Calu3 (cell line): ENCODE results near the gene ATP6V1G3. TPM values are rescaled to one million over a fixed set of nuclear protein-coding genes. Genes with fewer than 3 reads are reported as not detected.

Experiments
- BruUV-seq: library from RNA; stranded (reverse); fragments of 400-500 nt; replicated peaks from 2 replicates; lab custom pipeline; 2021; lab: Mats Ljungman, UMichigan
- CTCF ChIA-PET: fragments of 300-600 bp; sonication (Branson Sonifier 250); formaldehyde crosslinking; loops from one replicate; lab custom pipeline; 2022; ENCODE audit warnings: antibody characterized with exemption; lab: Charles Lee
- DNase-seq: peaks from one replicate; pipeline ENCODE4 v3.0.0; 2022
- H3K27ac Mint-ChIP-seq: one replicate; pipeline ENCODE4 v1.8.0; 2022; ENCODE audit warnings: mixed read lengths; ENCODE audit not compliant: unreplicated experiment
- H3K27me3 Mint-ChIP-seq: one replicate; pipeline ENCODE4 v1.8.0; 2022; ENCODE audit warnings: mixed read lengths; ENCODE audit not compliant: unreplicated experiment
- H3K36me3 Mint-ChIP-seq: one replicate; pipeline ENCODE4 v1.8.0; 2022; ENCODE audit warnings: mild to moderate bottlenecking, moderate library complexity, mixed read lengths; ENCODE audit not compliant: insufficient read depth, unreplicated experiment
- H3K4me1 Mint-ChIP-seq: one replicate; pipeline ENCODE4 v1.8.0; 2022; ENCODE audit warnings: mild to moderate bottlenecking, low read depth, mixed read lengths; ENCODE audit not compliant: unreplicated experiment
- H3K4me3 Mint-ChIP-seq: one replicate; pipeline ENCODE4 v1.8.0; 2022; ENCODE audit warnings: mild to moderate bottlenecking, low read depth, moderate library complexity, mixed read lengths; ENCODE audit not compliant: unreplicated experiment
- H3K9me3 Mint-ChIP-seq: one replicate; pipeline ENCODE4 v1.8.0; 2022; ENCODE audit warnings: low read depth, mixed read lengths; ENCODE audit not compliant: unreplicated experiment
- intact Hi-C: fragments of 100-400 bp; cut with micrococcal nuclease; formaldehyde crosslinking; loops from one replicate; pipeline ENCODE4 v1.10.0; 2022; ENCODE audit not compliant: unreplicated experiment
- total RNA-seq: library from RNA; stranded (reverse); gene quantifications from 2 replicates; pipeline ENCODE4 v1.2.3, GENCODE V29; 2022
- TF ChIP-seq, protein P1 (sequence below): fragments of 200-600 bp; IDR thresholded peaks from one replicate; pipeline ENCODE4 v1.8.0; 2022; ENCODE audit warnings: antibody characterized with exemption; ENCODE audit not compliant: unreplicated experiment

ATP6V1G3 gene
- total RNA-seq, 1 experiment from 2014 or later: not detected

DNA sequence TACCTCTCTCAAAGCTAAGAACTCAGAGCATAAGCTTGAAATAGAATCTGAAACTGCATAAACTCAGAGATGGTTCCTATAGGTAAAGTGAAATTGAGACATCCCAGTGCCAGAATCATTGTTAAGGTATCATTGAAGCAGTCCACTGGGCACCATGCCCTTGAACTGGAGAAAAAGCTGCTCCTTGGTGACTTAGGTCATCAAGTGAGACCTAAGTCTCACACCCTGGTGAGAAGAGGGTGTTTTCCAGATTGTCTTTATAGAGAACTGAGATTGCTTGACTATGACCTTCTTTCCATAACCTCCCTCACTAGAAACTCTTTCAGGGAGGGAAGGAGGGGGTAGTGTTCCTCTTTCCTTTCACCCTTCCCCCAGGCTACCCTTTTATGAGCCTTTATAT lies 9.4 kb upstream of the ATP6V1G3 start:
- BruUV-seq: no TSS peak
- Mint-ChIP-seq H3K36me3 (no peaks in the 10 kb centered on the region), H3K27me3 (no peaks in the 10 kb centered on the region), H3K4me3 (no peak overlapping the region), H3K9me3 (peaks cover 3% of the 10 kb centered on the region), H3K4me1 (no peaks in the 10 kb centered on the region), H3K27ac (no peak overlapping the region)
- intact Hi-C loops: no loop called here
- no peak for DNase-seq
- TF ChIP-seq, protein P1, sequence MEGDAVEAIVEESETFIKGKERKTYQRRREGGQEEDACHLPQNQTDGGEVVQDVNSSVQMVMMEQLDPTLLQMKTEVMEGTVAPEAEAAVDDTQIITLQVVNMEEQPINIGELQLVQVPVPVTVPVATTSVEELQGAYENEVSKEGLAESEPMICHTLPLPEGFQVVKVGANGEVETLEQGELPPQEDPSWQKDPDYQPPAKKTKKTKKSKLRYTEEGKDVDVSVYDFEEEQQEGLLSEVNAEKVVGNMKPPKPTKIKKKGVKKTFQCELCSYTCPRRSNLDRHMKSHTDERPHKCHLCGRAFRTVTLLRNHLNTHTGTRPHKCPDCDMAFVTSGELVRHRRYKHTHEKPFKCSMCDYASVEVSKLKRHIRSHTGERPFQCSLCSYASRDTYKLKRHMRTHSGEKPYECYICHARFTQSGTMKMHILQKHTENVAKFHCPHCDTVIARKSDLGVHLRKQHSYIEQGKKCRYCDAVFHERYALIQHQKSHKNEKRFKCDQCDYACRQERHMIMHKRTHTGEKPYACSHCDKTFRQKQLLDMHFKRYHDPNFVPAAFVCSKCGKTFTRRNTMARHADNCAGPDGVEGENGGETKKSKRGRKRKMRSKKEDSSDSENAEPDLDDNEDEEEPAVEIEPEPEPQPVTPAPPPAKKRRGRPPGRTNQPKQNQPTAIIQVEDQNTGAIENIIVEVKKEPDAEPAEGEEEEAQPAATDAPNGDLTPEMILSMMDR: no peak
- CTCF ChIA-PET: no interaction called here

DNA sequence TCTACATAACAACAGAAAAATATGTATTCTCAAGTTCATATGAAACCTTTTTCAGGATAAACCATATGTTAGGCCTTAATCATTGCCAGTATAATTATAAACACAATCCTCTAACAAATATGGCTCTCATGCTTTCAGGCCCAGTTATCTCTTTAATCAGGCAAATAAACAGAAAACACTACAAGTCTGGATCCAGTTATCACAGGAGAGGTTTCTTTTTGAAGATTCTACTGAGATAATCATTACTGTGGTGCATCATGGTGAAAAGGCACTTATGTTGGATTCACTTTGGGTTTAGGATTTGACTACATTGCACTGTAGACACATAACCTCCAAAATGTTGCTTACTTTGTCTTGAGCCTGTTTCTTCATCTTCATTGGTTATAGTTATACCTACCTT lies 8.4 kb upstream of the ATP6V1G3 start:
- intact Hi-C loops: no loop called here
- Mint-ChIP-seq H3K27ac (no peak overlapping the region), H3K27me3 (no peaks in the 10 kb centered on the region), H3K36me3 (no peaks in the 10 kb centered on the region), H3K4me3 (no peak overlapping the region), H3K4me1 (no peaks in the 10 kb centered on the region), H3K9me3 (peaks cover 3% of the 10 kb centered on the region)
- no TSS peak for BruUV-seq
- CTCF ChIA-PET: no interaction called here
- DNase-seq: no peak
- TF ChIP-seq, protein P1: no peak

- TF ChIP-seq, protein P1: no peak
- no peak overlapping the region for H3K27ac Mint-ChIP-seq
- CTCF ChIA-PET: no interaction called here
- H3K36me3 Mint-ChIP-seq: no peaks in the 10 kb centered on the region
- DNase-seq: no peak
- no peaks in the 10 kb centered on the region for H3K4me1 Mint-ChIP-seq
- intact Hi-C loops: no loop called here
- no peak overlapping the region for H3K4me3 Mint-ChIP-seq
- no TSS peak for BruUV-seq
- H3K27me3 Mint-ChIP-seq: no peaks in the 10 kb centered on the region
- H3K9me3 Mint-ChIP-seq: peaks cover 3% of the 10 kb centered on the region
Observed at GRCh38 chr1:198545156-198545555, 4.7 kb upstream of the ATP6V1G3 start.

DNA sequence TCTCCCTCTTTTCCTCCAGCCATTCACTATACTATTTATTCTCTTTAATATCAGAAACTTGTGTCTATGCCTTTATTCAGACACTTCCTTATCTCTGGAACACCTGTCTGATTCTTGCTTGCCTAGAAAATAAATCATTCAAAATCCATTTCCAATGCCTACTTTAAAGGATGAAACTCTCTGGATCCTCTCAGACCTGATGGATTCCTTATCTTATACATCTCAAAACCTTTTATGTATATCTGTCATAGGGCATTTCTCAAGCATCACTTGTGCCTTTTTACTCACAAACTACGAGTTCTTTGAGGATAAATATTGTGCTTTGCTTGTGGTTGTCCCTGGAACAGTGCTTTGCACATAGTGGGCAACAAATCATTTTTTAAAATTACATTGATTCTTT lies 3.8 kb upstream of the ATP6V1G3 start:
- no peak overlapping the region for H3K4me3 Mint-ChIP-seq
- H3K27ac Mint-ChIP-seq: no peak overlapping the region
- peaks cover 3% of the 10 kb centered on the region for H3K9me3 Mint-ChIP-seq
- no TSS peak for BruUV-seq
- no peak for DNase-seq
- TF ChIP-seq, protein P1: no peak
- H3K4me1 Mint-ChIP-seq: no peaks in the 10 kb centered on the region
- intact Hi-C loops: no loop called here
- no peaks in the 10 kb centered on the region for H3K27me3 Mint-ChIP-seq
- H3K36me3 Mint-ChIP-seq: no peaks in the 10 kb centered on the region
- CTCF ChIA-PET: no interaction called here
